ENCODE results near the gene INSIG1. TPM values are rescaled to one million over a fixed set of nuclear protein-coding genes. Genes with fewer than 3 reads are reported as not detected.

INSIG1 gene
- total RNA-seq, 1 donor from 2014 or later, result 392 TPM

- no peak overlapping the region for H3K4me3 ChIP-seq (ENCODE audit: low read depth, low read length)
- DNase-seq (ENCODE audit: low read depth), result no peak
- TF ChIP-seq CTCF (conservative IDR thresholded peaks at IDR 0.05; ENCODE audit: low read depth, low read length), result no peak
Observed at GRCh38 chr7:155259866-155260497, 37.7 kb upstream of the INSIG1 start.

- no peak for DNase-seq (ENCODE audit: low read depth)
- H3K4me3 ChIP-seq (ENCODE audit: low read depth, low read length), result no peak overlapping the region
- no peak for TF ChIP-seq CTCF (conservative IDR thresholded peaks at IDR 0.05; ENCODE audit: low read depth, low read length)
Observed at GRCh38 chr7:155260498-155260872, 37.2 kb upstream of the INSIG1 start.

- H3K4me3 ChIP-seq (ENCODE audit: low read depth, low read length), result no peak overlapping the region
- no peak for DNase-seq (ENCODE audit: low read depth)
- no peak for TF ChIP-seq CTCF (conservative IDR thresholded peaks at IDR 0.05; ENCODE audit: low read depth, low read length)
Observed at GRCh38 chr7:155261031-155261985, 36.4 kb upstream of the INSIG1 start.

- no peak for TF ChIP-seq CTCF (conservative IDR thresholded peaks at IDR 0.05; ENCODE audit: low read depth, low read length)
- H3K4me3 ChIP-seq (ENCODE audit: low read depth, low read length), result no peak overlapping the region
- no peak for DNase-seq (ENCODE audit: low read depth)
Observed at GRCh38 chr7:155262031-155262430, 35.6 kb upstream of the INSIG1 start.

- no peak for TF ChIP-seq CTCF (conservative IDR thresholded peaks at IDR 0.05; ENCODE audit: low read depth, low read length)
- DNase-seq (ENCODE audit: low read depth), result no peak
- no peak overlapping the region for H3K4me3 ChIP-seq (ENCODE audit: low read depth, low read length)
Observed at GRCh38 chr7:155263051-155263450, 34.6 kb upstream of the INSIG1 start.

GRCh38 chr7:155263581-155264143 is 34.0 kb upstream of the INSIG1 start:
- no peak for DNase-seq (ENCODE audit: low read depth)
- peak; percentile 29 for TF ChIP-seq CTCF (conservative IDR thresholded peaks at IDR 0.05; ENCODE audit: low read depth, low read length)
- no peak overlapping the region for H3K4me3 ChIP-seq (ENCODE audit: low read depth, low read length)
